Measurements from ENCODE around the gene FGR.
"Not testable (repeated sequence)": the region's sequence is repeated elsewhere in the genome, so short reads cannot be mapped to it uniquely, and the experiment has no call there.

The FGR gene

GRCh38 chr1:27661412-27662075, 26.6 kb upstream of the FGR start:
- FAIRE-seq: no peak
- DNase-seq (ENCODE audit: extremely low spot score, insufficient read length, low read depth): no peak

DNA sequence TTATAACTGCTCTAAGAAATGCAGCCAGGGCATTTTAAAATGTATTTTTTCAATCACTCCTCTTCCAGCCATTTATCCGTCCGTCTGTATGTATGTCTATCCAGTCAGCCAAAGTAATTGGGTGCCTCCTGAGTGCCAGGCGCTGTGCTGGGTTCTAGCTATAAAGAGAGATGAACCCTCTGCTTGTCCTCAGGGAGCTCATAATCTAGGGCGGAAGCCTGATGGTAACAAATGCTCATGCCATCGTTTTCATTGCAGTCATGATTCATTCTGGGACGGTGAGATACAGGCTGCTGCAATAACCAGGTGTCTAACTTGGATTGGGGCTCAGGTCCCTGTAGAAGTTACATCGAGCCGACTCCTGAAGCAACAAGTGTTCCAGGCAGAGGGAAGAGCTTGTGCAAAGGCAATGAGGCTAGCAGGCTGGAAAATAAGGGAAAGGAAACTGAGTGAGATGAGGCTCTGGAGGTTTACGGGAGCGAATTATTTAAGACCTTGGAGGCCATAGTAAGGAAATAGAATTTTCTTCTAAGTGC, 25.4 kb upstream of the FGR start:
- no peak for FAIRE-seq
- DNase-seq (ENCODE audit: extremely low spot score, insufficient read length, low read depth): no peak

DNA sequence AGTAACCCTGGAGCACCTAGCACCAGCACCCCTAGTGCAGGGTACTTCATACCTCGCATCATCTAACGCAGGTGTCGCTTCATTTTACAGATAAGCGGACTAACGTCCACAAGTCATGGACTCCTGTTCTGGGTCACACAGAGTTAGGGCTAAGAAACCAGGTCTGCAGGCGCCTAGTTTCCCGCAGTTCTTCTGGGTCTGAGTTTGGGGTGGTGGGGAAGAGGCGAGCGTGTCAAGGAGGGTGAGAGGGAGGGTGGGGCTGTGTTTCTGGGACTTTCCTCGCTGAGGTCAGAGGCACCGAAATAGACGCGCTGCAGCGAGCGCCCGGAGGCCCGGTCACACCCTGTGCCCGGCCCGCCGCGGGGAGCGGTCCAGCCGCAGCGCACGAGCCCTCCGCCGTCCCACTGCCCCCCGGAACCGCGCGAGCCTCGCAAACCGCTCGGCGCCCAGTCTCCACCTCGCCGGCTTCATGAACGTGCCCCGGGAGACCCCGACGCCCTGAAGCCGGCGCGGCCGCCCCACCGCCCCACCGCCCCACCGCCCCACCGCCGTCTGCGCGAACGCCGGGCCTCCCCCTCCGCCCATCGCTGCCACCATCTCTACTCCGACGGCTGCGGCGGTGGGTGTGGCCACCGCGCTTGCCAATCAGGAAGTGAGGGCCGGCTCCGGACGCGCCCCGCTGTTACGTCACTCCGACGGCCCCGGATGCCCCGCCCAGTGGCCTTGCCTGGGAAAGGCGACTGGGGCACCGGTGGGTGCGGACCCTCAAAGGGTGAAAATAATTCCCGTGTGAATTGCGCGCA, 24.7 kb upstream of the FGR start:
- peak; percentile 59 for DNase-seq (ENCODE audit: extremely low spot score, insufficient read length, low read depth)
- no peak for FAIRE-seq

DNA sequence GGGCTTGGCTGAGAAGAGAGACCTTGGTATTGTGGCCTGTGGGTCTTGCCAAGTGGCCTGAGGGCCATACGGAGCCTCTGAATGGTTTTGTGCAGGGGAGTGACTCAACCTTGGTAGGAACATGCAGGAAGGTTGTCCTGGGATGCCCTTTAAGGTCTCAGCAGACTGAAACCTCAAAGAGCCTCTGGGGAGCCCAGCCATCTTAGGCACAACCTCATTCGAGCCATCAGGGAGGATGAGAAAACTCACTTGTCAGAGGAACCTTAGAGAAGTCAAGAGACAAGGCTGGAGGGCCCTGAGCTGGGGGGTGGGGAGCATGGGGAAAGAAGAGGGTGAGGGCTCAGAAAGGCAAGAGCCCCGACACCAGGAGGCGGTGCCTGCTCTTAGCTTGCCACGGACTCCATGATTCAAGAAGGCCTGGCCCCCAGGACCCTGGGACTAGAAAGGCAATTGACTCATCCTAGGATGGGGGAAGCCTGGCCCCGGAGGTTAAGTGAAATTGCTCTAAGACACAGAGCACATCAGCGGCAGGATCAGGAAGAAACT, 24.0 kb upstream of the FGR start:
- FAIRE-seq (peak; percentile 91), DNase-seq (ENCODE audit: extremely low spot score, insufficient read length, low read depth) (no peak)

DNA sequence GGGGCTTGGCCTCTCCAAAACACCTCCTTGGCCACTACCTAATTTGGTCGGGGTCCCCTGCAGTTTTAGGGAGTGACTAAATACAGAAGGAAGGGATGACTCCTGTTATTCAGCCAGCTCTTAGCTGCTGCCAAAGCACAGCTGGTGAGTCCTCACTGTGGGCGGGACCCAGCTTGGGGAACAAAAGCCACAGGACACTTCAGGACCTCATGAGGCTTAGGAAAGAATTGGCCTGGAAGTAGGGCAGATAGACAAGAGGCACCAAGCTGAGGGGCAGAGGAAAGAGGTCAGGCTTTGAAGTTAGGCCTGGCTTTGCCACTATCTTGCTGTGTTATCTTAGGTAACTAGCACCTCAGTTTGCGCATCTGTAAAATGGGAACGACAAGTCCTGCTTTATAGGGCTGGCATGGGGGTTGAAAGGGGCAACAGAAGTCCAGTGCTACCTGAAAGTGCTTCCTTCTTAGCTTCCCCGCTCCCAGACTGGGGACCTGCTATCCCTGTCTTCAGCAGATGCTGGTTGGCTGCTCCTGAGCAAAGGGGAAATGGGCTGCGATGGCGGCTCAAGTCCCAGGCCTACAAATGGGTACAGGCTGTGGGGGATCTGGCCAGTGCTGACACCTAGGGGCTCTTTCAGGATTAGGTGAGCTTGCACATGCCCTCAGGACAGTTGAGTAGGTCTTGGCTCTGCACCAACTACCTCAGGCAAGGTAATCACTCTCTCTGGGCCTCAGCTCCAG, 21.3 kb upstream of the FGR start:
- FAIRE-seq (peak; percentile 12), DNase-seq (ENCODE audit: extremely low spot score, insufficient read length, low read depth) (no peak)

DNA sequence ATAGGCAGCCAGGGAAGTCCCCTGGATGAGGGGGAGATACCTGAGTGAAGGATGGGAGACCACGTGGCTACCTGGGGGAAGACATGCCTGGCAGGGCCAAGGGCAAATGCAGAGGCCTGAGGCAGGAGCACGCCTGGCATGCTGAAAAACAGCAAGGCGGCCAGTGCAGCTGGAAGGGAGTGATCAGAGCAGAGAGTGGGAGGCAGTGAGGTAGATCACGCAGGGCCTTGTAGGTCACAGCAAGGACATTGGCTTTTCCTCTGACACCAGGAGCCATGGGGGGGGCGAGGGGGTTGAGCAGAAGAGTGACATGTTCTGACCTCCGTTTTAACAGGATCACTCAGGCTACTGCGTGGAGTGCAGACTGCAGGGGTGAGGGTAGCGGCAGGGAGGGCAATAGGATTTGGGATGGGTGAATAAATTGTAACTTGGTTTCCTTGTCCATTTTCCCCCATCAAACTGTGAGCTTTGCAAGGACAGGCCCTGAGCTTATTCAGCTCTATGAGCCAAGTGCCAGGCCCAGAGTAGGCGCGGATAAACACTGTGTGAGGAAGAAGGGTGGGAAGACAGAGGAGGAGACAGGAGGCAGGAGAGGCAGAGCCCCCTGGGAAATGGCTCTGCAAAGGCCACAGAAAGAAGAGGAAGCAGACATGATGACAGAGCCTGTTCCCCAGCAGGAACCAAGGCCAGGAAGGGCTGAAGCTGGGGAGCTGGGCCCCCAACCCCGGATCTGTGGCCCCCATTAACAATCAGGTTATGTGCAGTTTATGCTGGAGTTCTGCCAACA, 20.4 kb upstream of the FGR start:
- no peak for FAIRE-seq
- no peak for DNase-seq (ENCODE audit: extremely low spot score, insufficient read length, low read depth)

GRCh38 chr1:27652111-27652864, 17.3 kb upstream of the FGR start:
- DNase-seq (ENCODE audit: extremely low spot score, insufficient read length, low read depth) (no peak), FAIRE-seq (no peak)

DNA sequence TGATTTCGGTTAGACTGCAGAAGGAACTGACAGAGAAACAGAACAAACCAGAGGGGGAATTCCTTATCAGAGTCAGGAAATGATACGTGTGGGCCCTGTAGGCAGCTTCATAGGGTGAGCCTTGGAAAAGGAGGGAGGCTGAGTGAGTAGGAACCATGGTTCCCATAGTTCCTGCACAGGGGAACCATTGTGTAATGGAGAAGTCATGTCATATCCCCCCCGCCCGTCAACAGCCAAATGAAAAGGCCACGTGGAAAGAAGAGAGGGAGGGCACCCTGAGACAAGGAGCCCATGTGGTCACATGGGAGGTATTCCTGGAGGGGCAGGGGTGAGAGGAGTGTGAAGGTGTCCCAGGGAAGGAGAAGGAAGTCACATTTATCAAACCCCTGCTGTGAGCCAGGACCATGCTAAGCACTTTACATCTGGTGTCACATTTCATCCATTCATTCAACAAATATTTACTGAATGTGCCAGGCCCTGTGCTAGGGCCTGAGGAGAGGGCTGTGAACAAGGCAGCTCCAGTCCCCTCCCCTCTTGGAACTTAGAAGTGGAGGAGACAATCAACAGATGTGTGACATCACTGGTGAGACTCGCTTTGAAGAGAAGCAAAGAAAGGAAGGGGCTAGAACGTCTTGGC, 15.7 kb upstream of the FGR start:
- FAIRE-seq (no peak), DNase-seq (ENCODE audit: extremely low spot score, insufficient read length, low read depth) (no peak)

DNA sequence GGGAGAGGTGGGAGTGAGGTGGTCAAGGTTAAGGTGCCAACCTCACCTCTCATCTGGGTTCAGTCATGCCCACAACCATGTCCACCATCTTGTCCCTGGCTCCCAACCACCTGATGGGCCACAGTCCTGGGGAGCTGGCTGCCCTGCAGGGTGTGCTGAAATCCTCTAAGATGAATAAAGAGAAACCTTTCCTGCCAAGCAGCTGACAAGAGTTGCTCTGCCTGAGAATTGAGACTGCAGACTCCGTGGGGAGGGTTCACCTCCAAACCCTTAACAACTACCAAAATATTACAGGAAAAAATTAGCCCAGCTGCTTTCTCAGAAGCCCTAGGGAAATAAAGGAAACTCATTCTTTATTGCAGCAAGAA, 15.2 kb upstream of the FGR start:
- DNase-seq (ENCODE audit: extremely low spot score, insufficient read length, low read depth) (no peak), FAIRE-seq (peak; percentile 41)

- FAIRE-seq: no peak
- DNase-seq (ENCODE audit: extremely low spot score, insufficient read length, low read depth): no peak
Observed at GRCh38 chr1:27649306-27649635, 14.3 kb upstream of the FGR start.

- DNase-seq (ENCODE audit: extremely low spot score, insufficient read length, low read depth): no peak
- FAIRE-seq: no peak
Observed at GRCh38 chr1:27648602-27649305, 13.8 kb upstream of the FGR start.

- FAIRE-seq (no peak), DNase-seq (ENCODE audit: extremely low spot score, insufficient read length, low read depth) (no peak)
Observed at GRCh38 chr1:27647328-27647727, 12.3 kb upstream of the FGR start.

- FAIRE-seq: no peak
- no peak for DNase-seq (ENCODE audit: extremely low spot score, insufficient read length, low read depth)
Observed at GRCh38 chr1:27646676-27647075, 11.7 kb upstream of the FGR start.

GRCh38 chr1:27645071-27645415, 10.1 kb upstream of the FGR start:
- DNase-seq (ENCODE audit: extremely low spot score, insufficient read length, low read depth): no peak
- no peak for FAIRE-seq

GRCh38 chr1:27644369-27645070, 9.5 kb upstream of the FGR start:
- FAIRE-seq: no peak

DNA sequence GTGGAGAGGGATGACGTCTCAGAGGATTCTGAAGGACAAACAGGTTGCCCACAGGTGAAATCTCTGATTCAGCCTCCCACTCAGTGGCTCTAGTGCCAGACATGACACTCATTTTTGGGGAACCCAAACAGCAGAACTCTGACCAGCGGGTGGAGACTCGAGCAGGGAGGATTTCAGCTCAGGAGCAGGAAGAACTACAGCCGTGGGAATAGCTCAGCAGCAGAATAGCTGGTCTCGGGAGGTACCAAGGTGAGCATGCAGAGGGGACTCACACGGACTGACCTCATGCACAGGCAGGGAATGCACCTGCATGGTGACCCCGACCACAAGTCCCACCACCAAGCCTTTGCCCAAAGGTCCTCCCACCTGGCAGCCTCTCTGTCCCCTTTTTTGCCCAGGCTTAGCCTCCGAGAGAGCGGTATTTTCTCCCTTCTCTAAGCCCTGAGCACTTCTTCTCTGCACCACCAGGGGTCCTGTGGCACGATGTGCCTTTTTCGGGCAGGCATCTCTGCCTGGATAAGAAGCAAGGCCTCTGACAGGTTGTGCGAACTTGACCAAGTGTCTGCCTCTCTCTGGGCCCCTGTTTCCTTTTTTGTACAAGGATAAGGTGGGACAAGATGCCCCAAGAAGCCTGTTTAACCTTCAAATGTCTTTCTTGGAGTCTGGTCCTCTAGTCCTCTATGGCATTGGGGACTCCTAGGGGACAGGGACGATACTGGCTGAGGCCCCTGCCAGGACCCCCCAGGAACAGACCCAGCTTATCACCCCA, 8.8 kb upstream of the FGR start:
- DNase-seq (ENCODE audit: extremely low spot score, insufficient read length, low read depth) (no peak), FAIRE-seq (peak; percentile 92)

More at GRCh38 chr1:27644369-27645070, 9.5 kb upstream of the FGR start:
- no peak for DNase-seq (ENCODE audit: extremely low spot score, insufficient read length, low read depth)

DNA sequence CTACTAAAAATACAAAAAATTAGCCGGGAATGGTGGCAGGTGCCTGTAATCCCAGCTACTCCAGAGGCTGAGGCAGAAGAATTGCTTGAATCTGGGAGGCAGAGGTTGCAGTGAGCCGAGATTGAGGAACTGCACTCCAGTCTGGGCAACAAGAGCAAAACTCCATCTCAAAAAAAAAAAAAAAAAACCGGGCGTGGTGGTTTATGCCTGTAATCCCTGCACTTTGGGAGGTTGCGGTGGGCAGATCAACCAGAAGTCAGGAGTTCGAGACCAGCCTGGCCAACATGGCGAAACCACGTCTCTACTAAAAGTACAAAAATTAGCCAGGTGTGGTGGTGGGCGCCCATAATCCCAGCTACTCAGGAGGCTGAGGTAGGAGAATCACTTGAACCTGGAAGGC, 5.5 kb upstream of the FGR start:
- DNase-seq (ENCODE audit: extremely low spot score, insufficient read length, low read depth); FAIRE-seq: not testable (repeated sequence)

Measured in GM18507 (cell line).